NCI-H128 (cell line): ENCODE results near the gene NBPF6.
"Not testable (repeated sequence)": the region's sequence is repeated elsewhere in the genome, so short reads cannot be mapped to it uniquely, and the experiment has no call there.

Source experiments
- DNase-seq: peaks from one replicate; lab custom pipeline; 2025; ENCODE audit not compliant: unreplicated experiment; lab: John Stamatoyannopoulos, UW

Gene NBPF6

GRCh38 chr1:108496856-108497255 is 46.7 kb downstream of the NBPF6 start:
- DNase-seq = not testable (repeated sequence)

GRCh38 chr1:108502138-108502537 is 52.0 kb downstream of the NBPF6 start:
- DNase-seq = no peak

- no peak for DNase-seq
These were observed 52.5 kb downstream of the NBPF6 start for GRCh38 chr1:108502624-108503023.

GRCh38 chr1:108503062-108503733 is 53.1 kb downstream of the NBPF6 start:
- no peak for DNase-seq

- DNase-seq = no peak
These were observed 54.3 kb downstream of the NBPF6 start for GRCh38 chr1:108504447-108504846.

GRCh38 chr1:108505763-108506070 is 55.6 kb downstream of the NBPF6 start:
- DNase-seq = no peak

GRCh38 chr1:108511764-108512163 is 61.6 kb downstream of the NBPF6 start:
- no peak for DNase-seq

GRCh38 chr1:108512239-108513043 is 62.3 kb downstream of the NBPF6 start:
- no peak for DNase-seq

- no peak for DNase-seq
These were observed 62.9 kb downstream of the NBPF6 start for GRCh38 chr1:108513044-108513415.

GRCh38 chr1:108513914-108514313 is 63.8 kb downstream of the NBPF6 start:
- DNase-seq = not testable (repeated sequence)

- not testable (repeated sequence) for DNase-seq
These were observed 67.3 kb downstream of the NBPF6 start for GRCh38 chr1:108517301-108517897.
